Skeletal muscle cell (primary cell): Measurements from ENCODE around the gene NLGN4X.

Experiments
- DNase-seq: peaks from one replicate; pipeline ENCODE4 v3.0.0-alpha.2; 2010; ENCODE audit warnings: low read depth
- H3K4me3 ChIP-seq: 2 replicates; pipeline ENCODE4 v1.5.1; 2011; ENCODE audit warnings: low read depth, mild to moderate bottlenecking, control low read depth, low read length, moderate library complexity

Gene NLGN4X

DNA sequence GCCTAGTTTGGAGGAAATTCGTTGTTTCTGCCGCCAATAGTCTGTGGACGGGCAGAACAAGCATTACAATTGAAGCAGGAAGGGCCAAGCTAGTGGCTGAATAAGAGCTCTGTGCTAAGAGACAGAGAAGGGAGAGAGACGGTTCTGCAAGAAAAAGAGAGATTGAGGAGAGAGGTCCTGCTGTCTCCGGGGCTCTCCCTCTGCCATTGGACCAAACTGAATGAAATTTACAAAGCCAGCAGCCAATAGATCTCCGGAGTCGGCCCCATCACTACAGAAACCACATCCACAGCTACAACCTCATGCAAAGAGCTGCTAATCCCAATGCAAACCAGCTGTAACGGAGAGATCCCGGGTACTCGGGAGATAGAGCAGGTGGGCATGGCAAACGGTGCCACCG lies at the start of gene NLGN4X:
TSS of gene NLGN4X (minus strand) at position 148 of the 400 bp plus-strand sequence. CDS start 77,401 bp downstream, outside the sequence.
- no peak within 1 kb of the TSS for H3K4me3 ChIP-seq
- no peak for DNase-seq

DNA sequence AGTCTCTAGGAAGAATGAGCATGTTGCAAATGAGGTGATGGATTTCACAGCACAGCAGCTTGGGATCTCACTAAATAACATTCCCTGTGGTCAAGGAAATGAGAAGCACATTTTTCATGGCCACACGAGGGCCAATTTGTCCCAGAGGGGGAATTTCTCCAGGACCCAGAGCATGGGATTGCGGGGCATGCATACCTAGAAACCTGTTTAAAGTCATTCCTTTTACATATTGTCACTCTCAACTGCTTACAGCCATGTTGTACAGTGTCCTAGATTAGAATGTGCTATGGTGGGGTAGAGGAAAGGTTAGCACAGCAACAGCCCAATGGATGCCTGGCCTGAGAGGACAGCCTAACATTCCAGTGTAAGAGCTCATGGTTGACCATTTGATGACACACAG lies 37.4 kb upstream of the NLGN4X start:
- no peak overlapping the region for H3K4me3 ChIP-seq
- no peak for DNase-seq

DNA sequence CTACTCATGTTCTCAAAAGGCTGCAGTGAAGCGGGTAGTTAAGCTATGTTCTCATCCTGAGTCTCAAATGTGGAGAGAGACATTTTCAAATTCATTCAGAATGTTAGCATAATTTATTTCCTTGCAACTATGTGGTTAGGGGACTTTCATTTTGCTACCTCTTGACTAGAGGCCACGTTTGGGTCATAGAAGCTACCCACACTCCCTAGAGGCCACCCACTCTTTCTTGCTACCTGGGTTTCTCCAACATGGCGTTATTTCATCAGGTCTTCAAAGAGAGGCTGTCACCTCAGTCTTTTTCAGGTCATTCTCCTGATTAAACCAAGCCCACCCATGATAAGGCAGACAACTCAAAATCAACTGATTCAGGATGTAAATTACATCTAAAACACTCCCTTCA lies 34.3 kb upstream of the NLGN4X start:
- no peak overlapping the region for H3K4me3 ChIP-seq
- no peak for DNase-seq

DNA sequence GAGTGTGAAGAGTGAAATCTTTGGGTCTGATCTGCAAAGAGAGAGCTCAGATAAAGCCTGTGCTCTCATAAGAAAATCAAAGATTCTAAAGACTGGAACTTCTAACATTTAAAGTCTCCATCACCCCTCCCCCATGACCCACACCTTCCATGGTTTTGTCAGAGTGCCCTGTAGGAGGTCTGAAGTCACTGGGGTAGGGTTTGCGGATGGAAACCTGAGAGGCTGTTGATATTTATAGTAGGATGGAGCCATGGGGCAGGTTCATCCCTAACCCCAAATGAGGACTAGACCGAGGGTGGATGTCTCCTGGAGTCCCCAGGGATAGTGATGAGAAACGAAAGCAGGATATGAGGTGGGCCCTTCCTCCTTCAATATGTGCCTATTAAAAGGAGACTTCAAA lies 28.4 kb upstream of the NLGN4X start:
- DNase-seq: no peak
- no peak overlapping the region for H3K4me3 ChIP-seq

DNA sequence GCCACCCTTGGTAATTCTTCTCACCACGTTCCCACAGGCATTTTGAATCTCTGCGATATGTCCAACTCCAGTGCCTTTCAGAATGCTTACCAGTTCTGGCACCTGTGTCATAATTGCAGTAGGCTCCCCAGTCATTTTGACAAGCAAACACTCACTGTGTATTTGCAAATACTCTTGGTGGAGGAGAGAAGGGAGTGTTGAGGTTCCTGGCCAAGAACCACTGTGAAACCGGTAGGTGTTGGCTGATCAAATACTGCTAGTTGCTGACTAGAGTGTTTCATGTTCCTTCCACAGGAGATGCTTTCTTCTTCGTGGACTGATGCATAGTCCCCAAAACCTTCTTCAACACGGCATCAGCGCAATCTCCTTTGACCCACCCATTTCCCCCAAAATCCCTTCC lies 16.0 kb upstream of the NLGN4X start:
- no peak for DNase-seq
- no peak overlapping the region for H3K4me3 ChIP-seq

DNA sequence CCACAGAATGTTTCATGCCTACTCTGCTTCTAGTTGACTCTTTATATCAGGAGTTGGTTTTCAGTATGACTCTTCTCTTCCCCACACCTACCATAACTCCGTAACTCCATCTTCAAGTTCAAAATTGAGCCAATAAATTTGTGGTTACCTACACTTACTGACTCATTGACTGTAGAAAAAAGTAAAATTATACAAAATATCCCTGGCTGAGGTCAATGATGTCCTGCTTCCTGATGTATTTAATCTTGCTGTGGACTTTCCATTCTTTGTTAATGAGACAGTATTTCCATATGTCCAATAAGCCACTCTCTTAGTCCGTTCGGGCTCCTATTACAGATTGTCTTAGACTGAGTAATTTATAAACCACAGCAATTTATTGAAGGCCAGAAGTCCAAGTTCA lies 9.9 kb upstream of the NLGN4X start:
- H3K4me3 ChIP-seq: no peak overlapping the region
- DNase-seq: no peak

DNA sequence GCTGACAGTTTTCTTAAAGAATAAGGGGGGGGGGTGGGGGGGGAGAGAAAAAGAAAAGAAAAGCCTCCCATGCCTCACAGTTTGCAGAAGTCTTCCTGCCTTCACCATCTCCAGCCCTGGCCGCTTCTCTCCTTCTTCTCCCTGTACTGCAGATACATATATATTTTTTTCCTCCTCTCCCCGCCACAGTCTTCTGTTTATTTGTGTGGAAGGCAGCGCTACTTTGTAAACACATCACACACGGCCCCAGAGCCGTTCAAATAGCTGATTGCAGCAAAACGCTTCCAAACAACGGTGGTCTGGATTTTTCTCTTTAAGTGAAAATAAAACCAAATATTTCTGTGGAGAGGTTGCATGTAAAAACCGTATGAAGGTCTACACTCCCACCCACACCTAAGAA lies 732 bp downstream of the NLGN4X start:
- no peak overlapping the region for H3K4me3 ChIP-seq
- DNase-seq: no peak

DNA sequence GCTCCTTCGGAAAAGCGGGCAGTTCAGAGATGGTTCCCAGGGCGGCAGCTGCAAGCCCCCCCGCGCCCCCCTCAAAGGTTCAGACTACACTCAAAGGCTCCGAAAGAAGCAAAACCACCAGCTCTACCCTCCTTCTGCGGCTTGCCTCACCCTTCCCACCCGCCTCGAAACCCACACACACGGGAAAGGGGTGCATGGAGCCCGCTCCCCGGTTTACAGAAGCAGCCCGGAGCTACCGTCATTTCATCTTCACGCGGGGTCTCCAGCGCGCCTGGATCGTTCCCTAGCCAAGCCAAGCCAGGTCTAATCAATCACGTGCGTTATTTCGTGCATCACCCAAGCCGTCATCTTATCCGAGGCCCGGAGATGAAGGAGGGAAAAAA lies 1.2 kb downstream of the NLGN4X start:
- no peak for DNase-seq
- H3K4me3 ChIP-seq: no peak overlapping the region

DNA sequence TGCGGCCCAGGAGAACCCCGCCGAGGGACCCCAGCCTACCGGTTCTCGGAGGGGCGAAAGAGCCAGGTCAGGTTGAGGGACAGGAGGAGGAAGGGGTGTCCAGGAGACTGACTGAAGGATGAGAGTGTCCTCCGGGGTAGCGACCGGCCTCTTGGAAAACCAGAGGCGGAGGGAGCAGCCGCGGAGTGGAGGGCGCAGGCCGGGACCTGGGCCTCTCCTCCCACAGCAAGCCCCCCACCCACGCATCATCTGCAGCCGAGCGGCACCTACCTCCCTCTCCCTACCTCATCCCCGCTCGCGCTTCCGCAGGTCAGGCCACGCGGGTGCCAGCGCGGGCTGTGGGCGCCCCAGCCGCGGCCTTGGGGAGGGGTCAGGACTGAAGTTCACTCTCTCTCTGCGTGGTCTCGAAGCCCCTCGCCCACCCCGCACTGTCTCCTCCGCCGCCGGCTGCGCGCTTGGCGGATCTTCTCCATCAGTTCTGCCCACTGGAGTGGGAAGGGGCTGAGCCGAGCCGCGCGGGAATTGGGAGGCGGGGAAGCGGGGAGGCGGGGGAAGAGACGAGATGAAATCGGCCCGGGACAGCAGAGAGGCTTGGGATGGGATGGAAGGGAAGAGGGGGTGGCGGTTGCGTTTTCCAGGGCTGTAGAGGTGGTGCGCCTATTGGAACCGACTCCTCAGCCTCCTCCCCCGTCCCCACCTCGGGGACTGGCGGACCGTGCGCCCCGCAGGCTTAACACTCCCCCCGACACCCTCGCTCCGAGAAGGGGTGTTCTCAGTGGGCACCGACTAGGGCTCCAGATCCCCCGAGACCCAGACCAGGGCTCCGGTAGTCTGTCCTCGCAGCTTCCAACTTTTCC lies 1.8 kb downstream of the NLGN4X start:
- H3K4me3 ChIP-seq: peak overlapping the region; percentile 34
- DNase-seq: no peak

DNA sequence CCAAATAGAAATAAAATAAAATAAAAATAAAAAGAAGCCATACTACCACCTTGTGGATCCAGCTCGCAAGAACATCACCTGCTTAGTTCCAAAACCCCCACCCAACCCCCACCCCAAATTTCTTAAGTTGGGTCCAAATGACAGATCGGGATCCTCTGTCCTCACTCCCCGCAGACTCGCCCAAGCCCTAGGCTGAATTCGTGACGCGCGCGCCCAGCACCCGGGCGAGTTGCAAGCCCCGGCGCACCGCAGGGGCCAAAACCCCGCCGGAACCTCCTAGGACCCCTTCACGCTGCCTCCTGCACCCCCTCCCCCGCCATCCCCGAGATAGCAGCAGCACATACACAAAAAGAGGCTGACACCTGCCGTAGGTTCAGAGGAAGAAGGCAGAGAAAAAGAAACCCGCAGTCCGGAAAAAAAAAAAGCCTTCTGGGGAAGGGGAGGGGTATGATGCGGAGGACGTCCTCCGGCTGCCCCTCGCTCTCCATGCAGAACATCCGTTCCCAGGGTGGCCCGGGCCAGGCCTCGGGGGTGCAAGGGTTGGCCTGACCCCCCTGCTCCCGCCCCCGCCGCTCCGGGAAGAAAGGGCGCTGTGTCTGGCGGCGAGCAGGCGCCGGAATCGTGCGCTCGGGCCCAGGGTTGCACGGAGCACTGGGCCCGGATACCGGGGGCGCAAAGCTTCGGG lies 2.6 kb downstream of the NLGN4X start:
- H3K4me3 ChIP-seq: peak overlapping the region; percentile 34
- DNase-seq: no peak

DNA sequence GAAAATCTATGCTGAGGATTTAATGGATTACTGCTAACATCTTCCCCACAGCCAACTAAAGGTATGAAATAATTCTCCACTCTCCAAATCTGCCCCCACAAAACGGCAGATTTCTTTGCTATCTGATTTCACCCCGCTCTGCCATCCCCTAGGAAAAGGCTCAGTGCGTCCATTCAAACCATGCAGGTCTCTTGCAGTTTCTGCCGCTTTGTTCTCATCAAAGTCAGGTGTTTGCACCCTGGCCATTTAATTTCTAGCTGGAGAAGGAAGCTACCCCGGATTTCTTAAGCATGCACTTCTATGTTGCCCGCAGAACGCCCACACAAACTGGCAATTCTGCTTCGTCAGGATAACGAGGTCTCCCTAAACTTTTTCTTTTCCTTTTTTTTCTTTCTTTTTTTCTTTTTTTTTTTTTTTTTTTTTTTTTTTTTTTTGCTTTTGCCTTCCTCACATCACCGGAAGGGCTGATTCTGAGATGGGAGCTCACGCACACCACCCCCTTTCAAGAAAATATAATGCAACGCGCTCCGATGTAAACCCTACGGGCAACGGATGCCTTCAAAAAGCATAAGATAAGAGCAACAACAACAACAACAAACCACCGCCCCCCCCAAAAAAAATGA lies 3.3 kb downstream of the NLGN4X start:
- no peak overlapping the region for H3K4me3 ChIP-seq
- no peak for DNase-seq

DNA sequence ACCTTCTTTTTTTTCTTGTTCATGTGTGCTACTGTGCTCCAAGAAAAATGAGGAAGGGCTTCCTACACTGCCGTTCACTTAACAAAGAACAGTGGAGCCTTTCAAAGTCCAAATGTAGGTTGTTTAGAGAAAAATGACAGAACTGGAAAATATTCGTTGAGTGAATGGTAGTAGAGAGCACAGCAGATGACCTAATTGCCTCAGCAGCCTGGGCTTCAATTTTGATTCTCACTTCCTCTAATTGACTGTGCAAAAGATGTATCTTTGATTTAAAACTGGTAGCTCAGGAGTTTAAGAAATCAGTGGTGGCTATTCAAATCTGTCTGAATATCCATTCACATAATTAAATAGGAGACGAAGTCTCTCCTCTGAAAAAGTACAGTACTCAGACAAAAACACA lies 5.2 kb downstream of the NLGN4X start:
- no peak overlapping the region for H3K4me3 ChIP-seq
- no peak for DNase-seq

DNA sequence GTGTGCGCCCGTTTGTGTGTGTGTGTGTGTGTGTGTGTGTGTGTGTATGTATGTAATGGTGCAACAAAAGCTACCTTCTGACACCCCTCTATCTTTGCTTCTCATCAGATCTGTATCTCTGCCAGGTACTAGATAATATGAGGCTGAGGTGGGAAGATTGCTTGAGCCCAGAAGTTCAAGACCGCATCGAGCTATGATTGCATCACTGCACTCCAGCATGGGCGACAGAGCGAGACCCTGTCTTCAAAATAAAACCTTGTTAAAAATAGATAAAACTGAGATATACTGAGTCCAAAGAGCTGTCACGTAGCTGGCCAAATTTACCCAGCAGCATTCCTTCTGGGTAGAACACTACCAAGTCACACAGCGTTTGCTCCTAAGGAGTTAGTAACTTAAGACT lies 18.4 kb downstream of the NLGN4X start:
- H3K4me3 ChIP-seq: no peak overlapping the region
- DNase-seq: no peak

DNA sequence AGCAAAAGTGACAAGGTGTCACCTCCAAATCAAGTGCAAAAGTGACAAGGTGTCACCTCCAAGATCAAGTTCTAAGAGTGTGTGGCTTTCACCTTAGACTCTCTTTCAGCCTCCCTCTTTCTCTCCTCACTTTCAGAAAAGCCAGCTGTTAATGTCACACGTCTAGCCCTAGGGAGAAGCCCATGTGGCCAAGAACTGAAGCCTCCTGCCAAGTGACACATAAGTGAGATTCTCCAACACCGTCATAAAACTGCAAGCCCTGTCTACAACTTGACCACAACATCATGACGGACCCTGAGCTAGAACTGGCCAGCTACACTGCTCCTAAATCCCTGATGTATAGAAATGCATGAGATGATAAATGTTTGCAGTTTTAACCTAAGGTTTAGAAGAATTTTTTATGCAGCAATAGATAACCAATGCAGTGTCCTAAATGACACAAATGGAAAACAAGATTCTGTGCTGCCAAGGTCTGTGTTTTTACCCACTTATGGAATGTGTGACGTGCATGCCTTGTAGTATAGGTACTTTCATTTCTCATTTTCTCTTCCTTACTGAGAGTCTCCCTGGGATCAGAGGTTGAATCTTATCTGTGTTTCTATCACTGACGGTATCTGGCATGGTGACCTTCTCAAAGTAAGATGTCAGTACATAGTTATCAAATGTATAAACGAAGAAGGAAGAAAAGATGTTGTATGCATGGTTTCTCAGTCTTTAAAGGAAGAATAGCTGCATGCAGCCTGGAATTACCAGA lies 25.0 kb downstream of the NLGN4X start:
- DNase-seq: no peak
- no peak overlapping the region for H3K4me3 ChIP-seq

DNA sequence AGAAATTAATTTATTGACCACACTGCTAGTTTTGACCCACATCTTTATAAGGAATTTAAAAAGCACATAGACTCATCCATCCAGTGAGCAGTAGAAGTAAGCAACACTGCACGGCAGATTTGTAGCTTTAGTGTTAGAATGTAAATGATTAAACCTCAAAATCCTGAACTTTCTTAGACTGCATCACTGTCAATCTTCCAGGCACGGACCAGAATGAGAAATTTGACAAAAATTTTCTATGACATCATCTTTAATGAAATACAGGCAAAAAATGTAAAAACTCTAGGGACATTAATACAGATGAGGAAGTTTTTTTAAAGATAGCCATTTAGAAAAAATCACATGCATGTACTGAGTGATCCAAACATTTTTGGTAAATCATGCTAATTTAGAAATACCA lies 29.2 kb downstream of the NLGN4X start:
- no peak for DNase-seq

DNA sequence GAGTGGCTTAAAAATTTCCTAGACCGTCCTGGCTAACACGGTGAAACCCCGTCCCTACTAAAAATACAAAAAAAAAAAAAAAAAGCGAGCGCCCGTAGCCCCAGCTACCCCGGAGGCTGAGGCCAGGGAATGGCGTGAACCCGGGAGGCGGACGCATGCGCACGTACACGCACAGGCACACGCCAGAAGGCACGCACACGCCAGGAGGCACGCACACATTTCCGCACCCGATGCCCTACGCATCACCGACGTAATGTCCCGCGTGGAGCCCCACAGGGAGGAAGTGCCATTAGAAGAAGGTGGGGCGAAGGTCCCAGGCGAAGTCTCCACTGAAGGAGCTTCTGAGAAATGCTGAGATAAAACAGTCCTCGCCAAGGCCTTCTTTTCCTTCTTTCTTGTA lies 41.4 kb downstream of the NLGN4X start:
- DNase-seq: no peak
- H3K4me3 ChIP-seq: no peak overlapping the region

More for the DNA sequence above, 29.2 kb downstream of the NLGN4X start:
- H3K4me3 ChIP-seq: no peak overlapping the region

DNA sequence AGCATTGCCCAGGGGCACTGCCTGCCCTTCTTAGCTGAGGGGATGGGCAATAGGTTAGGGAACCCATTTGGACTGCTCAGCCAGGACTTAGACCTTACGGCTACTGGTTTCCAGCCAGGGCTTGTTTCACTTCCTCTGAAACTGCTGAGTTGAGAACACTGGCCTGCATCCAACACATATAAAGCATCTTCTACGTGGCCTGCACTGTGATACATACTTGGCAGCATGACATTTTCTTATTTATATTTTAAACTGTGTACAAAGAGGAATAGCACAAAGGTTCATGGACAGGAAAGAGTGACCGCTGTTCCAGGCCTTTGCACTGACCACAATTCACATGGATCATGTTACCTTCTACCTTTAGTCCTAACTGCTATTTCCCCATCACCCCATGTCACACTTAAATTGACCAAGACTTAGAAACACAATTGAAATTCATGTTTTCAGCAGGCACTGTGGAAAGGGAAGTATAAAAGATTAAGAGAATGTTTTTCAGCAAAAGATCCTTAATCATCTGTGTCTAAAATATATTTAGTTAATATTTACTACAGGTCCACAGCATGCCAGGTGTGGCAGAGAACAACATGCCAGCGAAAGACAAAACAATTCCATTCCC lies 43.7 kb downstream of the NLGN4X start:
- no peak for DNase-seq

DNA sequence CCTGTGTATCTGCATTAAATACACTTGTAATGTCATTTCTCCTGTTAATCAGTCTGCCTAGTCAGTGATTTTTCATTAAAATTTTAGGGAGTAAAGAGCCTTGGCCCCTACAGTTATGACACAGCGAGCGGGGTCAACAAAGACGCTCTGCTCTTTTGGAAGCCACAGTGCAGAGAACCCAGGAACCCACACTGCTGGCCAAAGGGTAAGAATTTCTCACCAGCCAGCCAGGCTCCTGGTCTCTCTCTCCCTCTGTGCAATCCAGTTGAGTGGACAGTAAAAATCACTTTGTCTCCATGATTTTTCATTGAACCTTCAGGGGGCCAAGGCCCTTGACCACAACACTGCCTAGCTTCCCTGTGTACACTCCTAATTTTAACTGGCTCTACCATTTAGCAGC lies 52.8 kb downstream of the NLGN4X start:
- no peak for DNase-seq
- no peak overlapping the region for H3K4me3 ChIP-seq

More for the DNA sequence above, 43.7 kb downstream of the NLGN4X start:
- H3K4me3 ChIP-seq: no peak overlapping the region

DNA sequence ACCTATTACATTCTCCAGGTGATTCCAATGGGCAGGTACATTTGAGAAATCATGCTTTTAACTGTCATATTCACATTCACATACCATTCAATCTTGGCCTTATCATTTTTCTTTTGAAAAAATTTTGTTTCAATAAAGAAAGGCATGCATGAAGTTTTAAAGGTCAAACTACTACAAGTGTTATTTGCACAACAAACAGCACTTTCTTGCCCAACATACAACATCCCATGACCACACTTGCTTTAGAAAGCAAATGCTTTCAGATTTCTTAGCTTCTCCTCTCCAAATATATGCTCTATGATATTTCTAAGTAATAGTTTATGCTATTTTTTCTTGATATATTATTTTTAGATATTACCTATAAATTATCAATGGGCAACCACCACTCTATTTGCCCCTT lies 58.2 kb downstream of the NLGN4X start:
- no peak overlapping the region for H3K4me3 ChIP-seq
- DNase-seq: no peak
